ENCODE results near the gene CSDE1.

DNA sequence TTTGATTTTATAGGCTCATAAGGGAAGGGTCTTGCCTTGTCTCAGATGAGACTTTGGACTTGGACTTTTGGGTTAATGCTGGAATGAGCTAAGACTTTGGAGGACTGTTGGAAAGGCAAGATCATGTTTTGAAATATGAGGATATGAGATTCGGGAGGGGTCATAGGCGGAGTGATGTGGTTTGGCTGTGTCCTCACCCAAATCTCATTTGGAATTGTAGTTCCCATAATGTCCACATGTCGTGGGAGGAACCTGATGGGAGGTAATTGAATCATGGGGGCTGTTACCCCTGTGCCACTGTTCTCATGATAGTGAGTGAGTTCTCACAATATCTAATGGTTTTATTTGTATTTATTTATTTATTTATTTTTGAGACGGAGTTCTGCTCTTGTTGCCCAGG, 6.9 kb upstream of the CSDE1 start:
- no peak for TF ChIP-seq EZH2 (IDR thresholded peaks at IDR 0.05; ENCODE audit: low read length, missing control alignments)
- TF ChIP-seq, protein P1, sequence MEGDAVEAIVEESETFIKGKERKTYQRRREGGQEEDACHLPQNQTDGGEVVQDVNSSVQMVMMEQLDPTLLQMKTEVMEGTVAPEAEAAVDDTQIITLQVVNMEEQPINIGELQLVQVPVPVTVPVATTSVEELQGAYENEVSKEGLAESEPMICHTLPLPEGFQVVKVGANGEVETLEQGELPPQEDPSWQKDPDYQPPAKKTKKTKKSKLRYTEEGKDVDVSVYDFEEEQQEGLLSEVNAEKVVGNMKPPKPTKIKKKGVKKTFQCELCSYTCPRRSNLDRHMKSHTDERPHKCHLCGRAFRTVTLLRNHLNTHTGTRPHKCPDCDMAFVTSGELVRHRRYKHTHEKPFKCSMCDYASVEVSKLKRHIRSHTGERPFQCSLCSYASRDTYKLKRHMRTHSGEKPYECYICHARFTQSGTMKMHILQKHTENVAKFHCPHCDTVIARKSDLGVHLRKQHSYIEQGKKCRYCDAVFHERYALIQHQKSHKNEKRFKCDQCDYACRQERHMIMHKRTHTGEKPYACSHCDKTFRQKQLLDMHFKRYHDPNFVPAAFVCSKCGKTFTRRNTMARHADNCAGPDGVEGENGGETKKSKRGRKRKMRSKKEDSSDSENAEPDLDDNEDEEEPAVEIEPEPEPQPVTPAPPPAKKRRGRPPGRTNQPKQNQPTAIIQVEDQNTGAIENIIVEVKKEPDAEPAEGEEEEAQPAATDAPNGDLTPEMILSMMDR (conservative IDR thresholded peaks at IDR 0.05 in 1 of 2, IDR thresholded peaks at IDR 0.05 in 1 of 2; ENCODE audit: low read depth in 1 of 2, low read length in 2 of 2): no peak

Data from fibroblast of lung (primary cell).